Measurements from ENCODE around the gene KMT2C.

DNA sequence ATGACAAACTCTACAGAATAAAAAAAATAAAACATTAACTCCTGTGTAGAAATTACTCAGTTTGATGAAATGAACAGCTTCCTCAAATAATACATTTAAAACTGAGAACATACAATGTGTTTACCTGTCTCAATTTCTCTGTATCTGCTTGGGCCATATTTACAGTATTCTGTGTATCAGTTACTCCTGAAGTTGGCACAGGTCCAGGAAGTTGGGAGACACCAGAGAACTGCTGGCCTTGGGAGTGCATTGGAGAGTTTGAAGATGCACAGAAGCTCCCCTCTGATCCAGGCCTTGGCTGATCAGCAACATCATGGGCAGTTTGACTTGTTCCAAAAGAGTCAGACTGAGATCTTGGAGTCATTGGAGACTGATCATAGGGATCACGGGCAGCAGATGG, 255.2 kb downstream of the KMT2C start:
- TF ChIP-seq CTCF (IDR thresholded peaks at IDR 0.05) (no peak), POLR2AphosphoS5 (IDR thresholded peaks at IDR 0.05) (no peak), EP300 (IDR thresholded peaks at IDR 0.05) (no peak)

Measured in stomach (tissue), 4 donors.